Osteocyte (in vitro differentiated cells): ENCODE results near the gene MT1G. TPM values are rescaled to one million over a fixed set of nuclear protein-coding genes. Genes with fewer than 3 reads are reported as not detected.

Experiments used
- DNase-seq: peaks from one replicate; pipeline ENCODE4 v3.0.0; 2021; ENCODE audit warnings: mixed read lengths; ENCODE audit not compliant: unreplicated experiment; ENCODE audit errors: extremely low spot score
- H3K27ac Mint-ChIP-seq: one replicate; pipeline ENCODE4 v1.8.0; 2021; ENCODE audit warnings: mild to moderate bottlenecking, mixed read lengths; ENCODE audit not compliant: unreplicated experiment
- H3K27me3 Mint-ChIP-seq: one replicate; pipeline ENCODE4 v1.8.0; 2021; ENCODE audit warnings: mixed read lengths; ENCODE audit not compliant: unreplicated experiment
- H3K36me3 Mint-ChIP-seq: one replicate; pipeline ENCODE4 v1.8.0; 2021; ENCODE audit warnings: mixed read lengths; ENCODE audit not compliant: unreplicated experiment
- H3K4me1 Mint-ChIP-seq: one replicate; pipeline ENCODE4 v1.8.0; 2021; ENCODE audit warnings: mixed read lengths; ENCODE audit not compliant: unreplicated experiment
- H3K4me3 Mint-ChIP-seq: one replicate; pipeline ENCODE4 v1.8.0; 2021; ENCODE audit warnings: mild to moderate bottlenecking, moderate library complexity, mixed read lengths; ENCODE audit not compliant: unreplicated experiment
- H3K9me3 Mint-ChIP-seq: one replicate; pipeline ENCODE4 v1.8.0; 2021; ENCODE audit warnings: mixed read lengths; ENCODE audit not compliant: unreplicated experiment
- total RNA-seq: library from RNA; stranded (reverse); gene quantifications from 2 replicates; pipeline ENCODE4 v1.2.1, GENCODE V29; 2021
- TF ChIP-seq, protein P1 (sequence below): fragments of 200-600 bp; sonication (generic); IDR thresholded peaks from 2 replicates; pipeline ENCODE4 v1.5.0; 2021; ENCODE audit warnings: antibody characterized with exemption, mild to moderate bottlenecking, moderate library complexity

Gene MT1G
- total RNA-seq, 1 donor from 2014 or later = not detected

DNA sequence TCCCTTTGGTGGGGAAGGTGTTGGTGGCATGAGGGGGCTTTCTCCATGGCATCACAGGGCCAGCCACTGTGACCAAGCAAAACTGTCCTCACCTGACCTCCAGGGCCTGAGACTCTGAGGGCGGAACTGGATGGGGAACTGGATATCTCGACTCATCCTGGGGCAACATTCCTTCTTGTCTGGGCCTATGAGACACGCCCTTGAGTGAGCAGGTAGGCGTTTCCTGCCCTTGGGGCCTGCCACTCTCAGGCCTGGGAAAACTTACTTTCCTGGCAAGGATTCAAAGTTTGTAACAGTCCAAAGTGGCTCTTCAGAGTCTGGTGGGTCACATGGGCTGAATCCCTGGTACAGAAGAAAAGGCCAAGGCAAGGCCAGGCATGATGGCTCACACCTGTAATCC, 24.0 kb upstream of the MT1G start:
- Mint-ChIP-seq H3K9me3 (peaks cover 4% of the 10 kb centered on the region), H3K36me3 (peaks cover 3% of the 10 kb centered on the region), H3K27me3 (no peaks in the 10 kb centered on the region), H3K27ac (peak overlapping the region; percentile 73), H3K4me3 (no peak overlapping the region), H3K4me1 (peaks cover 30% of the 10 kb centered on the region)
- TF ChIP-seq, protein P1, sequence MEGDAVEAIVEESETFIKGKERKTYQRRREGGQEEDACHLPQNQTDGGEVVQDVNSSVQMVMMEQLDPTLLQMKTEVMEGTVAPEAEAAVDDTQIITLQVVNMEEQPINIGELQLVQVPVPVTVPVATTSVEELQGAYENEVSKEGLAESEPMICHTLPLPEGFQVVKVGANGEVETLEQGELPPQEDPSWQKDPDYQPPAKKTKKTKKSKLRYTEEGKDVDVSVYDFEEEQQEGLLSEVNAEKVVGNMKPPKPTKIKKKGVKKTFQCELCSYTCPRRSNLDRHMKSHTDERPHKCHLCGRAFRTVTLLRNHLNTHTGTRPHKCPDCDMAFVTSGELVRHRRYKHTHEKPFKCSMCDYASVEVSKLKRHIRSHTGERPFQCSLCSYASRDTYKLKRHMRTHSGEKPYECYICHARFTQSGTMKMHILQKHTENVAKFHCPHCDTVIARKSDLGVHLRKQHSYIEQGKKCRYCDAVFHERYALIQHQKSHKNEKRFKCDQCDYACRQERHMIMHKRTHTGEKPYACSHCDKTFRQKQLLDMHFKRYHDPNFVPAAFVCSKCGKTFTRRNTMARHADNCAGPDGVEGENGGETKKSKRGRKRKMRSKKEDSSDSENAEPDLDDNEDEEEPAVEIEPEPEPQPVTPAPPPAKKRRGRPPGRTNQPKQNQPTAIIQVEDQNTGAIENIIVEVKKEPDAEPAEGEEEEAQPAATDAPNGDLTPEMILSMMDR = no peak
- DNase-seq = no peak

DNA sequence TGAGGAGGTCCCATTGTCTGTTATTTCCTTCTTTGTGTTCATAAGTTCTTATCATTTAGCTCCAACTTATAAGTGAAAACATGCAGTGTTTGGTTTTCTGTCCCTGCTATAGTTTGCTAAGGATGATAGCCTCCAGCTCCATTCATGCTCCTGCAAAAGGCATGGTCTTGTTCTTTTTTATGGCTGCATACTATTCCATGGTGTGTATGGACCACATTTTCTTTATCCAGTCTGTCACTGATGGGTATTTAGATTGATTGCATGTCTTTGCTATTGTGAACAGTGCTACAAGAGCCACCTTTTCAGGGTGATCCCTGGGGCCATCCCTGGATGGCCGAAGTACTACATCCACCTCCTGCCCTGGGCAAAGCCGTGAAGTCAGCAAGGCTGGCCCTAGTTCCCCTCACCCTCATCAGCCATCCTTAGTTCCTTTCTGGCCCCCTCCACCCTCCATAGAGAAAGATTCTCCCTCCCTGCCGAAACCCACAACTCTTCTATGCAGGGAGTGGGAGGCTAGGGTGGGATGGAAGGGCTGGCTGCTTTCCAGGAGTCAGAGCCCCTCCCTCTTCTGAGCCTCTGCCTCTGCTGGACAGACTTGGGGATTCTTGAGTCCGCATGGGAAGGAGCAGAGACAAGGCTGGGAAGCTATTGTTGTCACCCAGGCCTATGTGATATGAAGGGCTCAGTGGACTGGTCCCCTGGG, 22.7 kb upstream of the MT1G start:
- Mint-ChIP-seq H3K4me1 (peaks cover 30% of the 10 kb centered on the region), H3K4me3 (no peak overlapping the region)
- TF ChIP-seq, protein P1 = no peak

DNA sequence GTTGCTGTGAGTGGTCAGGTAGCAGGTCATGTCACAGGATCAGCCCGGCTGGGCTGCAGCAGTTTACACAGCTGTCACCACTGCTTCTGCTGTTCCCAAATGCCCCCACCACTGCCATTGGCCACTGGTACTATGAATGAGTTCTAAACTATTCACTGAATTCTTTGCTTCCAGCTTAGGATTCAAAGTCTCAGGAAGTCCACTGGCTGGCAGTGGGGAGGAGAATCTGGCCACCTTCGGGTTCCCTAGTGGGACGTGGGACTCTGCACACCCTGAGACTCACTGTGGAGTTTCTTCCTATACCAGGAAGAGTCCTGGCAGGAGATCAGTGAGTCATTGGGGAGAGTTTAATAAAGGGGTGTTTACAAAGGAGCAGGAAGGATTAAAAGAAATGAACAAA, 21.3 kb upstream of the MT1G start:
- DNase-seq = no peak
- TF ChIP-seq, protein P1 = no peak
- Mint-ChIP-seq H3K36me3 (peaks cover 8% of the 10 kb centered on the region), H3K27me3 (no peaks in the 10 kb centered on the region), H3K9me3 (peaks cover 9% of the 10 kb centered on the region), H3K4me3 (no peak overlapping the region), H3K27ac (peak overlapping the region; percentile 75), H3K4me1 (peaks cover 35% of the 10 kb centered on the region)

More for the DNA sequence above, 22.7 kb upstream of the MT1G start:
- H3K36me3 Mint-ChIP-seq = peaks cover 8% of the 10 kb centered on the region
- peaks cover 9% of the 10 kb centered on the region for H3K9me3 Mint-ChIP-seq
- H3K27me3 Mint-ChIP-seq = no peaks in the 10 kb centered on the region
- DNase-seq = no peak
- no peak overlapping the region for H3K27ac Mint-ChIP-seq

DNA sequence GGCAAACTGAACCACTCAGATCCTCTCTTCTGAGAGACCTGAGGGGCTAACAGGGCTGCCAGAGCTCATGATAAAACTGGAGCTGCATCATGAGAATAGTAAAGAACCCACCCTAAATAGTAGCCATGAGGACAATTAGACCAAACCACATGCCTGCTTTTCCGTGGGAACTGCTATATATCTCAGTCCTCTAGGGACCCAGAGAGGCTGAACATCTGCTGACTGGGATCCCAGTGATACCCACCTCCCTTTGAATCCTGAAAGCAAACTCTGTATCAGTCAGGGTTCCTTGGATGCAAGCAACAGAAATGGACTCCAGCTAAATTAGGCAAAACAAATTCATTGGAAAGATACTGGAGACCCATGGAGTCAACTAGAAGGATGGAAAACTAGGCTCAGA, 20.9 kb upstream of the MT1G start:
- peaks cover 9% of the 10 kb centered on the region for H3K9me3 Mint-ChIP-seq
- no peaks in the 10 kb centered on the region for H3K27me3 Mint-ChIP-seq
- peaks cover 39% of the 10 kb centered on the region for H3K4me1 Mint-ChIP-seq

DNA sequence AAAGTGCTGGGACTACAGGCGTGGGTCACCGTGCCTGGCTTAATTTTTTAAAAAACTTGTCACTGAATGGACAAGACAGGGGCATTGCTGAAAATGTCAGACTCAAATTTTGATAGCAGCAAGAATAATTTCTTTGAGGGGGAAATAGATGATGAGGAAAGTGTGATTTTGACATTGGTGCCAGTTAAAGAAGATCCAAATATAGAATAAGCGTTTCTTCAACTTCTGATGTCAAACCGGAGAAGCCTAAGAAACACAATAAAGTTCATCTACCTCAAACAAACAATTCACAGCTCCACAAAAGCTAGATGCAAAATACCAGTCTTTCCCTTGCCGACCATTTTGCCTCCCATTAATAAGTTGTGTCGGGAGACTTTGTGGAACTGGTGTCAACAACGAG, 18.9 kb upstream of the MT1G start:
- Mint-ChIP-seq H3K4me3 (no peak overlapping the region), H3K9me3 (peaks cover 9% of the 10 kb centered on the region), H3K27me3 (no peaks in the 10 kb centered on the region), H3K27ac (no peak overlapping the region), H3K36me3 (peaks cover 8% of the 10 kb centered on the region), H3K4me1 (peaks cover 44% of the 10 kb centered on the region)
- TF ChIP-seq, protein P1 = no peak
- no peak for DNase-seq

More for the DNA sequence above, 20.9 kb upstream of the MT1G start:
- DNase-seq = no peak
- no peak overlapping the region for H3K27ac Mint-ChIP-seq
- peaks cover 8% of the 10 kb centered on the region for H3K36me3 Mint-ChIP-seq
- no peak overlapping the region for H3K4me3 Mint-ChIP-seq
- TF ChIP-seq, protein P1 = no peak
